IPS-NIHi7 (cell line): ENCODE data around the gene FSCB.
"Not testable (repeated sequence)": the region's sequence is repeated elsewhere in the genome, so short reads cannot be mapped to it uniquely, and the experiment has no call there.

Experiments
- DNase-seq: peaks from one replicate; pipeline ENCODE4 v3.0.0; 2012; ENCODE audit warnings: mixed read lengths; ENCODE audit errors: extremely low spot score

The FSCB gene

GRCh38 chr14:44507183-44507582, at the start of gene FSCB:
FSCB (minus strand) TSS chr14:44507283; CDS start chr14:44506987, 296 bp downstream.
- no peak for DNase-seq

- no peak for DNase-seq
Measured at GRCh38 chr14:44531658-44532057, 24.6 kb upstream of the FSCB start.

GRCh38 chr14:44530475-44530874, 23.4 kb upstream of the FSCB start:
- no peak for DNase-seq

- DNase-seq = no peak
Measured at GRCh38 chr14:44529026-44529425, 21.9 kb upstream of the FSCB start.

DNA sequence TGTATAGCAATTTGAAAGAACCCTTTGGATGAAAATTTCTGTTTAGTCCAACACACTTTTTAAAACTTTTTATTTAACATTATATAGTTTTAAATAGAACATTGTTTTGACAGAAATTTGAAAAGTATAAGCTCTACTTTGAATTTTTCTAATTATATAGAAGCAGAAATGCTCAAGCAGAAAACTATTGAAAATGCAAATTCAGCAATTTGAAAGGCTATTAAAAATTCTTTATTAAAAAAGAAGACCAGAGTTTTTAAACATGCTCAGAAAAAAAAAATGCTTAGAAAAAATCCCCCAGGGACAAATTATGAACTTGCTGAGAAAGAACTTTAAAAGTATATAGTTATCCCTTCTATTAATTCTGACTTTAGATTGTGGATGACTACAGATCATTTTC, 21.1 kb upstream of the FSCB start:
- no peak for DNase-seq

DNA sequence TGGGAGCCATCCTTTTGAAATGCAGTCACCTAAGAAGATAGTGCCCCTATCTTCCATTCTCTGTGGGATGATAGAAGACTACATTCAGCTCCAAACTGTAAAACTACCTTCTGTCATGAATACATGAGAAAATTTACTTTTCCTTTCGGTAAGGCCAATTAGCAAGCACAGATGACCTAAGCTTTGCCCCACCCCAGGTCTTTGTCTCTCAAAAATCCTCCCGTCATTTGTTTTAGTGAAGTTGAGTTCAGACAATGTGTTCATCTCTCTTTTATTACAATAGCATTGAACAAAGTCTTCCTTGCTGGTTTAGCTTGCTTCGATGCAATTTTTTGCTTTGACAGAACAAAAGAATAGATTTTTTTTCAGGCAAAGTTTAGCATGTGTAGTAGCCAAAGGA, 18.2 kb upstream of the FSCB start:
- no peak for DNase-seq

DNA sequence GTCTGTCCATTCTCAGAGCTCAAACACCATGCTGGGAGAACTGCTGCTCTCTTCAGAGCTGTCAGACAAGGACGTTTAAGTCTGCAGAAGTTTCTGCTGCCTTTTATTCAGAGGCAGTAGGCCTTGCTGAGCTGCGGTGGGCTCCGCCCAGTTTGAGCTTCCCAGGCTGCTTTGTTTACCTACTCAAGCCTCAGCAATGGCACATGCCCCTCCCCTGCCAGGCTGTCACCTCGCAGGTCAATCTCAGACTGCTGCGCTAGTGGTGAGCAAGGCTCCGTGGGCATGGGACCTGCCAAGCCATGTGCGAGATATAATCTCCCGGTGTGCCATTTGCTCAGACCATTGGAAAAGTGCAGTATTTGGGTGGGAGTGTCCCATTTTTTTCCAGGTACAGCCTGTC, 8.6 kb upstream of the FSCB start:
- DNase-seq = not testable (repeated sequence)

- DNase-seq = no peak
Measured at GRCh38 chr14:44508834-44509233, 1.8 kb upstream of the FSCB start.

DNA sequence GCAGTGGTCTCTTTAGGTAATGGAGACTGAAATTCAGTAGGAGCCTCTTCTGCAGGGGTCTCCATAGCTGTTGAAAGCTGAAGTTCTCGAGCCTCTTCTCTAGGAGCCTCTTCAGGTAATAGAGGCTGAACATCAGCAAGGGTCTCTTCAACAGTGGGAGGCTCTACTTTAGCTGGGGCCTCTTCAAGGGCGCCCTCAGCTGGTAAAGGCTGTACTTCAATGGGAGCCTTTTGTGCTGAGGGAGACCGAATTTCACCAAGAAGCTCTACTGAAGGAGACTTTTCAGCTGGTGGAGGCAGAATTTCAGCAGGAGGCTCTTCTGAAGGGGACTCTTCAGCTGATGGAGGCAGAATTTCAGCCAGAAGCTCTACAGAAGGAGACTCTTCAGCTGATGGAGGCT, 1.5 kb downstream of the FSCB start:
- DNase-seq = no peak

DNA sequence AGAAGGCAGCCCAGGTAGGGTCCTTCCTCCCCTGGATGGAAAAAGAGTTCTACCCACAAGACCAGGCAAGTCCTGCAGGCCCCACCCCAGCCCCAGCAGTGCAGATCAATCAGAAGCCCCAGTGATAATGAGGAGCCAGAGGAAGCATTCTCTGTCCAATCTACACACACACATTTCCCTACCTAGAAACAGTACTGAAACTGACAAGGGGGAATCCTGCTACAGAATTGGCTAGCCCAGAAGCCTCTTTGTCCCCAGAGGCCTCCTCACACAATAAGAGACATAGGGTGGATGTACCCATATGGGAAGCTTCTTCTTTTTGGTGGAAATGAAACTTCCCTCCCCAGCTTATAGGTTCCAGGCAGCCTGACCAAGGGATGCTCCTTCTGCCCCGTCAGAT, 9.9 kb downstream of the FSCB start:
- DNase-seq = no peak

- DNase-seq = no peak
Measured at GRCh38 chr14:44494137-44494536, 12.9 kb downstream of the FSCB start.

GRCh38 chr14:44490966-44491365, 16.1 kb downstream of the FSCB start:
- no peak for DNase-seq

DNA sequence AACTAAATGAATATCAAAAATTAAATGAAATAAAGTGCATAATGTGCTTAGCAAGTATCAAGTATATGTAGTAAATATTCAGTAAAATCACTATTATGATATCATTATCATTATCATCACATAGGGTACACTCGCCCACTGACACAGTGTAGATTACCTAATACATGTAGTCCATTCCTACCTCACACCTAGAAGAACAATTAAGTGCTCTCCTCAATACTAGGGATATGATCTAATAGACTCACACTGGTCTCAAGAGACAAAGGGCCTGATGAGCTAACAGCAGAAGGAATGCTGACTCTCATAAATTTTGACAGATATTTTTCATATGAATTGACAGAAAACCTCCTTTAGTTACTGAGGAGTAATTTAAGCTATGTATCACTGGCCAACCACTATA, 29.1 kb downstream of the FSCB start:
- no peak for DNase-seq

DNA sequence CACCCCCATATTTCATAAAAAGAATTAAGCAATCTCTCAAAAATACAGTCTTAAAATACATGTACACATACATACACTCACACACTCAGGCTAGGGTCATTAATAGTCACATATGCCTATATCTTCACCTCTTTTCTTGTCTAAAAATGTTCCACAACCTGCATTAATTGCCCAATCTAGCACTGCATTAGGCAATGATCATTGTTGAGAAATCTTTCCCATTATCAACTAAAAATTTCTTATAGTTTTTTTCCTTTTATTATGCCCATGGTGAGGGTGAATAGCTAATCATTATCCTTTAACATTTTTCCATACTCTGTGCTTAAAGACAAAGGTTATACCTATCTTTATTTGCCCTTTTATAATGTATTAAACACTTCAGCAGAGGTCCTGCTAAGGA, 38.3 kb downstream of the FSCB start:
- no peak for DNase-seq

DNA sequence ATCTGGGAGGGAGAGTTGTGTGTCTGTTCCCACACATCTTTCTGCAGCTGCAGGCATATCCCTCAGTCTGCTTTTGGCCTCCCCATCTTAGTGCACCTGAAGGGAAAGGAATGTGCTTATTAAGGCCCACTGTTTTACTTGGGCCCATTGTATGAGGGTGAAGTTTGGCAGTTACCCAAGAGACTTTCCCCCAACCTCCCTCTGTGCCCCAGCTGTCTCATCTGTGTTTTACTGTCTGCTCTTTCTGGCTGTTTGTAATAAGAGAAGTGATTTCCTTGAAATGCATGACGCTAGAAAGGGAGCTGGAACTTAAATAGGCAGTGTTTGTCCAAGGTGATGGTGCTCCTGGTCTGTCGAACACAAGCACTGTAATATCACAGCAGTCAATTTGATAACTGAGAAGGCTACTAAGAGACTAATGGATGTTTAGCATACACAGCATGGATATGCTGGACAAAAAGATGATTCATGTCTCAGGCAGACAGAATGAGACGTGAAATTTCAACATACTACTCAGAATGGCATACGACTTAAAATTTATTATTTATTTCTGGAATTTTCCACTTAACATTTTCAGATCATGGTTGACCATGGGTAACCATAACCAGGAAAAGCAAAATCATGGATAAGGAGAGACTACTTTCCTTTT, 43.6 kb downstream of the FSCB start:
- no peak for DNase-seq

DNA sequence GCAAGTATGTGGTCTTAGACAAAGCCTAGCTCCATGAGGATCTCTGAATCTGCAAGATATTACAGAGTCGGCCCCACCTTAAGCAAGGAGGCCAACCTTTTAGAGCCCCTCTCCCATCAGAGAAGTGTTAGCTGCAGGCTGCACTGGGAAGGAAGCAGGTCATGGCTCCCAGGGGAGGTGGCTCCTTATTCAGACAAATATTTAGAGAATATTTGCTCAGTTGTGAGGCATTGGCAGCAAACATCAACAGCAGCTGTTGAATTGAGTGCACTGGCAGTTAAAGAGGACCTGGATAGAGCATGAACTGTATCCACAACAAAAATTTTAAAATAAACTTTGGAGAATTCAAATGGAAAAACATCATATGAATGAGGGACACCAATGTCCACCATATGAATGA, 44.7 kb downstream of the FSCB start:
- DNase-seq = no peak

GRCh38 chr14:44461811-44462210, 45.3 kb downstream of the FSCB start:
- DNase-seq = no peak
